HFF-Myc (cell line): ENCODE measurements around the gene HCFC1R1.
"Not testable (repeated sequence)": the region's sequence is repeated elsewhere in the genome, so short reads cannot be mapped to it uniquely, and the experiment has no call there.

Experiments
- DNase-seq: peaks from one replicate; pipeline ENCODE4 v3.0.0-alpha.2; 2011; ENCODE audit warnings: low read depth; ENCODE audit errors: extremely low read depth
- H3K4me3 ChIP-seq: replicated peaks from 2 replicates; pipeline ENCODE4 v1.5.1; 2011; ENCODE audit warnings: low read depth, mild to moderate bottlenecking, control low read depth, low read length
- TF ChIP-seq, protein P1 (sequence below): IDR thresholded peaks from 2 replicates; pipeline ENCODE4 v1.5.1; 2012; ENCODE audit warnings: mild to moderate bottlenecking, low read depth, low read length, control low read depth; ENCODE audit errors: missing control alignments

The HCFC1R1 gene, protein sequence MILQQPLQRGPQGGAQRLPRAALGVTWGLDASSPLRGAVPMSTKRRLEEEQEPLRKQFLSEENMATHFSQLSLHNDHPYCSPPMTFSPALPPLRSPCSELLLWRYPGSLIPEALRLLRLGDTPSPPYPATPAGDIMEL

DNA sequence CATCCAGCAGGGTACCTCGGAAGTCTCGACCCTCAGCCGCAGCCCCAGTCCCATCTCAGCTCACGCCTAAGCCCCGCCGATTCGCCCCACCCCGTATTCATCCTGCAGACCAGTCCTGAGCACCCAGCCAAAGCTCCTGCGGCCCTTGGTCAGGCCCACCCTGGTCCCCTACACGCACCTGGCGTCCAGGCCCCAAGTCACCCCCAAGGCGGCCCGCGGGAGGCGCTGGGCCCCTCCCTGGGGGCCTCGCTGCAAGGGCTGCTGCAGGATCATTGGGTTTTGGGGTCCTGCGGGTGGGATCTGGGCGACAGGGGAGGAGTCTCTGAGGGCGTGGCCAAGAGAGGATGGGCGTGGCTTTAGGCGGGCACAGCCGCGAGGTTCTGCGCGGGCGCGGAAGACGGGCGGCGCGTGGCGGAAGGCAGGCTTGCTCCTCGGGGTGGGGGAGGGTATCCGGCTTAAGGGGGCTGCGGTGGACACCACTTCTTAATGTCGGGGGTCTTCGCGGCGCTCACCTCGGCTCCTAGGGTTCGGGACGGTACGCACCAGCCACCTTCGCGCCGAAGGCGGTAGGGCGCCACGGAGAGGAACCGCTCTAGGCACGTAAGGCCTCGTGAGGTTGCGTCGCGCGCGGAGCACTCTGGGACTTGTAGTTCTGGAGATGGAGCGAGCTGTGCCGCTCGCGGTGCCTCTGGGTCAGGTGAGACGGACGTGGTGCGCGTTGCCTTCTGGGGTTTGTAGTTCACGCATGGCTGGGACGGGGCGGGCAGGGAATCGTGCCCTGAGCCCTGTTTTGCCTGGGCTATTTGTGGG, at the start of gene HCFC1R1, which contains the start of gene THOC6:
Gene HCFC1R1 (minus strand): TSS at position 274 of the 810 bp plus-strand sequence. CDS start 1 bp downstream, at position 273.
Gene THOC6 (plus strand): TSS at position 367 of the 810 bp plus-strand sequence. CDS start 292 bp downstream, at position 659.
- TF ChIP-seq, protein P1, sequence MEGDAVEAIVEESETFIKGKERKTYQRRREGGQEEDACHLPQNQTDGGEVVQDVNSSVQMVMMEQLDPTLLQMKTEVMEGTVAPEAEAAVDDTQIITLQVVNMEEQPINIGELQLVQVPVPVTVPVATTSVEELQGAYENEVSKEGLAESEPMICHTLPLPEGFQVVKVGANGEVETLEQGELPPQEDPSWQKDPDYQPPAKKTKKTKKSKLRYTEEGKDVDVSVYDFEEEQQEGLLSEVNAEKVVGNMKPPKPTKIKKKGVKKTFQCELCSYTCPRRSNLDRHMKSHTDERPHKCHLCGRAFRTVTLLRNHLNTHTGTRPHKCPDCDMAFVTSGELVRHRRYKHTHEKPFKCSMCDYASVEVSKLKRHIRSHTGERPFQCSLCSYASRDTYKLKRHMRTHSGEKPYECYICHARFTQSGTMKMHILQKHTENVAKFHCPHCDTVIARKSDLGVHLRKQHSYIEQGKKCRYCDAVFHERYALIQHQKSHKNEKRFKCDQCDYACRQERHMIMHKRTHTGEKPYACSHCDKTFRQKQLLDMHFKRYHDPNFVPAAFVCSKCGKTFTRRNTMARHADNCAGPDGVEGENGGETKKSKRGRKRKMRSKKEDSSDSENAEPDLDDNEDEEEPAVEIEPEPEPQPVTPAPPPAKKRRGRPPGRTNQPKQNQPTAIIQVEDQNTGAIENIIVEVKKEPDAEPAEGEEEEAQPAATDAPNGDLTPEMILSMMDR = no peak
- peak; percentile 94 for DNase-seq
- peak within 1 kb of the TSS; percentile 96 for H3K4me3 ChIP-seq

DNA sequence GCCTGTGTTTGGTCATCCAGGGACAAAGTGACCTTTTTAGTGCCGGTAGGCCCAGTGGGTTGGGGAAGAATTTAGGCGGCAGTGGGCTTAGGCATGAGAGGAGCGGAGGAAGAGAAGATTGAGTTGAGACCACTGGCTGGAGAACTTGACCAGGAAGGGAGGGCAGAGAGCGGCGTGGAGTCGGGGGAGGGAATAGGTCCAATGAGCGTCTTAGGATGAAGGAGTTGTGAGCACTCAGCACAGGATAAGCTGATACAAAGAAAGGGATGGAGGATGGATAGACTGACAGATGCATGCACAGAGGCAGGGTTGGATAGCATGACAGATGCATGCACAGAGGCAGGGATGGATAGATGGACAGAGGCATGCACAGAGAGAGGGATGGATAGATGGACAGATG, 49.7 kb upstream of the HCFC1R1 start:
- no peak for DNase-seq
- no peak overlapping the region for H3K4me3 ChIP-seq
- TF ChIP-seq, protein P1 = no peak

DNA sequence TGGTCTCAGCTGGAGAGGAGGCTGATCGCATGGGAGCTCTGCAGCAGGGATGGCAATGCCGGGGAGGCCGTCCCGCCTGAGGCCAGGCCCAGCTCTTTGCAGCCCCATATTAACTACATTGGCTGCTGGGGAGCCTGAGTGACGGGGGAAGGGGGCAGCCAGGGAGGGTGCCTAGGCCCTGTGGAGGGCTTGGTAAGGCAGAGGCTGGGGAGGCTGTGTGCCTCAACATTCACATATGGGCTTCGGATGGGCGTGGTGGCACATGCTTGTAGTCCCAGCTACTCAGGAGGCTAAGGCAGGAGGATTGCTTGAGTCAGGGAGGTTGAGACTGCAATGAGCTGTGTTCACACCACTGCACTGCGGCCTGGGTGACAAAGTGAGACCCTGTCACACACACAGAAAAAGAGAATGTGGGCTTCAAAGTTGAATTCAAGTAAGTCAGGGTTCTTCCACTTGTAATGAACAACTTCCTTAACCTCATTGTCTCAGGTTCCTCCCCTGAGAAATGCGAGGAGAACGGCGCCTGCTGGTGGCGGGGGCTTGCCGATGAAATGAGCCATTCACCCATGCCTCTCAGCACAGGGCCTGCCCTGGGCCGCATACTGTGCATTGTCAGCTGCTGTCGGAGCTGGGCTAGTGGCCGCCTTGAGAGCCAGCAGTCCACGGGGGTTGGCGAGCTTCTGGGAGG, 49.0 kb upstream of the HCFC1R1 start:
- H3K4me3 ChIP-seq, DNase-seq: not testable (repeated sequence)

DNA sequence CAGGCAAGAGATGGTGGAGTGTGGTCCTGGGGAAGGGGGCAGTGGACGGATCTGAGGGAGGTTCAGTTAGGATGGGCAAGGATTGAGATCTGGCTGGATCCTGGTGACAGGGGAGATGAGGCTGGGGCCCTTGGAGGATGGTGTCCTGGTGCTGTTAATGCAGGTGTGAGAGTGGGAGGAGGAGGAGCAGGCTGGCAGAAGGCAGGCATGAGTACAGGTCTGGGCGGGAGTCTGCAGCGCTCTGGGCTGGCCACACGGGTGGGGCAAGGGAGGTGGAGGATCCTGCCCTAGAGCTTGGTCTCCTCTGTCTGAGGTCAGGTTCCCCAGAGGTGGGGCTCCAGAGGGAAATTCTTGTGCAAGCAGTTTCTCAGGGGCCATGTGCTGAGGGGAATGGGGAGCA, 48.4 kb upstream of the HCFC1R1 start:
- DNase-seq, H3K4me3 ChIP-seq: not testable (repeated sequence)

DNA sequence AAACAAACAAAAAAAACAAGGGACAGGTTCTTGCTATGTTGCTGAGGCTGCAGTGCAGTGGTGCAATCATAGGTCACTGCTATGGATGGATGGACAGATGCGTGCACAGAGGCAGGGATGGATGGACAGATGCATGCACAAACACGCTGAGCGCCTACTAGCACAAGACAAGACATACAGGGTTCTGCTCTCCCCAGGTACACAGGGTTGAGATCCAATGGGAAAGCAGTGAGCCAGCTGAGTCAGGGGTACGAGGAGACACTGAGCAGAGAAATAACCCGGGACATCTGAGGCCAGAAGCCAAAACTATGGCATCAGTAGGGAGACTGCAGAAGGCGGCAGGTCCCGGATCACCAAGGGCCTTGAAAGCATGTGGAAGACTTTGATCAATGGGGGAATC, 47.9 kb upstream of the HCFC1R1 start:
- TF ChIP-seq, protein P1 = no peak

DNA sequence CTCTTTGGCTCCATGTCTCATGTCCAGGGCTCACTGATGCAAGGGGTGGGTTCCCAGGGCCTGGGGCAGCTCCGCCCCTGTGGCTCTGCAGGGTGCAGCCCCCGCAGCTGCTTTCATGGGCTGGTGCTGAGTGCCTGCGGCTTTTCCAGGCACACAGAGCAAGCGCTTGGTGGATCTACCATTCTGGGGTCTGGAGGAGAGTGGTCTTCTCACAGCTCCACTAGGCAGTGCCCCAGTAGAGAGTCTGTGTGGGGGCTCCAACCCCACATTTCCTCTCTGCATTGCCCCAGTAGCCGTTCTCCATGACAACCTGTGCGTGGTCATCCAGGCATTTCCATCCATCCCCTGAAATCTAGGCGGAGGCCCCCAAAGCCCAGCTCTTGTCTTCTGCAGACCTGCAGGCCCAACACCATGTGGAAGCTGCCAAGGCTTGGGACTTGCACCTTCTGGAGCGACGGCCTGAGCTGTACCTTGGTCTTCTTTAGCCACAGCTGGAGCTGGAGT, 46.9 kb upstream of the HCFC1R1 start:
- DNase-seq = no peak
- TF ChIP-seq, protein P1 = no peak
- no peak overlapping the region for H3K4me3 ChIP-seq

More for the DNA sequence above, 47.9 kb upstream of the HCFC1R1 start:
- no peak for DNase-seq
- no peak overlapping the region for H3K4me3 ChIP-seq

DNA sequence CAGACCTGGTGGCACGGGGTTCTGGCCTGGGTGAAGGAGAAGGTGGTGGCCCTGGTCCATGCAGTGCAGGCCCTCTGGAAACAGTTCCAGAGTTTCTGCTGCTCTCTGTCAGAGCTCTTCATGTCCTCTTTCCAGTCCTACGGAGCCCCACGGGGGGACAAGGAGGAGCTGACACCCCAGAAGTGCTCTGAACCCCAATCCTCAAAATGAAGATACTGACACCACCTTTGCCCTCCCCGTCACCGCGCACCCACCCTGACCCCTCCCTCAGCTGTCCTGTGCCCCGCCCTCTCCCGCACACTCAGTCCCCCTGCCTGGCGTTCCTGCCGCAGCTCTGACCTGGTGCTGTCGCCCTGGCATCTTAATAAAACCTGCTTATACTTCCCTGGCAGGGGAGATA, 45.4 kb upstream of the HCFC1R1 start:
- not testable (repeated sequence) for H3K4me3 ChIP-seq, DNase-seq

DNA sequence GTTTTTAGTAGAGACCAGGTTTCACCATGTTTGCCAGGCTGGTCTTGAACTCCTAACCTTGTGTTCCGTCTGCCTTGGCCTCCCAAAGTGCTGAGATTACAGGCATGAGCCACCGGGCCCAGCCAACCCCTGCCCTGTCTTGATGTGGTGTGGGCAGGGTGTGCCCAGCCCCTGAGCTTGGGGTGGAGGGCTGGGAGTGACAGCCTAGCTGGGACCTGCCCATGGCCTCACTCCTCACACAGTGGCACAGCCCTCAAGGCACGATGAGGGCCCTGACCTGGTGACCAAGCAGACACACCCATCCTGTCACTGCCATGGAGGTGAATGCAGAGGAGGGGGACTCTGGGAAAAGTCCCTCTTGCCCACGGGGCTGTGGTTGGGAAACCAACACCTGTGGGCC, 44.7 kb upstream of the HCFC1R1 start:
- DNase-seq = no peak
- no peak overlapping the region for H3K4me3 ChIP-seq
- TF ChIP-seq, protein P1 = no peak
